GM10248 (cell line): Measurements from ENCODE around the gene NRXN2.

Experiments
- CTCF ChIA-PET: fragments of 300-600 bp; sonication (Branson Sonifier 250); formaldehyde crosslinking; extraction: SDS; loops from one replicate; lab custom pipeline; 2021; ENCODE audit warnings: antibody characterized with exemption; lab: Yijun Ruan, JAX
- POLR2A ChIA-PET: fragments of 350-650 bp; sonication (Branson Sonifier 250); formaldehyde crosslinking; extraction: SDS; loops from one replicate; lab custom pipeline; 2020; ENCODE audit warnings: antibody characterized with exemption; lab: Yijun Ruan, JAX
- DNase-seq: peaks from one replicate; pipeline ENCODE4 v3.0.0; 2012; ENCODE audit errors: extremely low spot score
- TF ChIP-seq, protein P1 (sequence below): IDR thresholded peaks from 2 replicates; pipeline ENCODE4 v1.5.1; 2012; ENCODE audit warnings: mild to moderate bottlenecking, low read depth; ENCODE audit errors: extremely low read depth, missing control alignments, control extremely low read depth

NRXN2 gene

DNA sequence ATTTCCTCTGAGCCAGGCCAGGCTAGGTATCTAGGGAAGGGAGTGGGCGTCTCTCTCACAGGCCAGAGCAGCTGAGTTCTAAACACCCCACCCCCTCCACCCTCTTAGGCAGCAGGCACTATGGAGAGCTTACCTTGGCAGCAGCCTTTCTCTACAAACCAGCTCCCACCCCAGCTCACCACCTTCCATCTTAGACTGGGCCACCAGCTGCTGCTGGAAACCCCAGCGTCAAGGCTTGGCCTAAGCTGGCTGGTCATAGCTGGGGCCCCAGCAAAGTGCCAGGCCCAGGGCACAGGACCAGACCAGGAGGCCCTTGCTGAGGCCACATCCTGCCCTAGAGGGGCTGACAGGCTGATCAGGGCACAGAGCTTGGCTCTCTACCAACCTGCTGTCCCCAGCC is 111.8 kb downstream of the NRXN2 start:
- no peak for DNase-seq
- CTCF ChIA-PET: no interaction called here
- TF ChIP-seq, protein P1, sequence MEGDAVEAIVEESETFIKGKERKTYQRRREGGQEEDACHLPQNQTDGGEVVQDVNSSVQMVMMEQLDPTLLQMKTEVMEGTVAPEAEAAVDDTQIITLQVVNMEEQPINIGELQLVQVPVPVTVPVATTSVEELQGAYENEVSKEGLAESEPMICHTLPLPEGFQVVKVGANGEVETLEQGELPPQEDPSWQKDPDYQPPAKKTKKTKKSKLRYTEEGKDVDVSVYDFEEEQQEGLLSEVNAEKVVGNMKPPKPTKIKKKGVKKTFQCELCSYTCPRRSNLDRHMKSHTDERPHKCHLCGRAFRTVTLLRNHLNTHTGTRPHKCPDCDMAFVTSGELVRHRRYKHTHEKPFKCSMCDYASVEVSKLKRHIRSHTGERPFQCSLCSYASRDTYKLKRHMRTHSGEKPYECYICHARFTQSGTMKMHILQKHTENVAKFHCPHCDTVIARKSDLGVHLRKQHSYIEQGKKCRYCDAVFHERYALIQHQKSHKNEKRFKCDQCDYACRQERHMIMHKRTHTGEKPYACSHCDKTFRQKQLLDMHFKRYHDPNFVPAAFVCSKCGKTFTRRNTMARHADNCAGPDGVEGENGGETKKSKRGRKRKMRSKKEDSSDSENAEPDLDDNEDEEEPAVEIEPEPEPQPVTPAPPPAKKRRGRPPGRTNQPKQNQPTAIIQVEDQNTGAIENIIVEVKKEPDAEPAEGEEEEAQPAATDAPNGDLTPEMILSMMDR: no peak
- POLR2A ChIA-PET: no interaction called here

DNA sequence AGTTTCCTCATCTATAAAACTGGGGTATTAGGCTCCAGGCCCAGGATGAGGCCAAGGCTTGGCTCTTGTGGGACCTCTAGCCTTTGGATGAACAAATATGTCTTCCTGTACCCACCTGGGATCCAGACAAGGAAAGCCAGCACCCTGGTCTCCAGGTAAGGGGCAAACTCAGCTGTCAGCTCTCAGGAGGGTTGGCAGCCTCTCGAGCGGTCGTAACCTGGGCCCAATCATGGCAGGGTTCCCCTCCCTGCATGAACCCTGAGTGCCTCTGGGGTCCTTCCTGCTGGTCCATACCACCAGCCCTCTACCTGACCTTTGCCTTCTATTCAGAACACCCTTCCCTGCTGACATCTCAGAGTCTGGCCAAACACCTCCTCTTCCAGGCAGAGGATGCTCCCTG is 112.4 kb downstream of the NRXN2 start:
- POLR2A ChIA-PET: no interaction called here
- TF ChIP-seq, protein P1: no peak
- no peak for DNase-seq
- CTCF ChIA-PET: no interaction called here

DNA sequence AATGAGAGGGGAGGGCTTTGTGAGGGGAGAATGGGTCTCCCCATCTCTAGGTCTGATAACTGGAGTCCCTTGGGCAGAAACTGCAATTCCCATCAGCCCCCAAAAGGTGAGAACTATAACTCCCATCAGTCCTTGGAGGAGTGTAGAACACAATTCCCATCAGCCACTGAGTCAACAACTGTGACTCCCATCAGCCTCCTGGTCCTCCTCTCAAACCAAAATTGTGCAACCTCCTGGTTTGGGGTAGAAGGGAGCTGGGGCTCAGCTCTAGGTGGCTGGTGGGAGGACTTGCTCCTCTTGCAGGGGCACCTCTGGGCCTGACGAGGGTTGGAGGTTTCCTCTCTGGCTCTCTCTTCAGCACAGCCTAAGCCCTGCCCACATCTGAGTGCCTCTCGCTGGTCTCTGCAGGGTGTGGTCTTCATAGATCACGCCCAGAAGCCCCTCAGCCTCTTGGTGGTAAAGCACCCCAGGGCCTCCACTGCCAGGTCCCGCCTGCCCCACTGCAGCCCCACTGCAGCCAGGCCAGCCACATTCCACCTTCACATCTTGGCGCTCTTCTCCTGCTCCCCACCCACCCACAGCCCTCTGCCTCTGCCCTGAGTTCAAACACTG is 113.5 kb downstream of the NRXN2 start:
- DNase-seq: no peak
- CTCF ChIA-PET: interaction anchor here (1.0 to 1.7 kb wide), 2 partner anchors 41 to 160 kb away, joined by 3 read pairs; no protein-coding TSS in a partner anchor
- TF ChIP-seq, protein P1: no peak
- POLR2A ChIA-PET: no interaction called here

DNA sequence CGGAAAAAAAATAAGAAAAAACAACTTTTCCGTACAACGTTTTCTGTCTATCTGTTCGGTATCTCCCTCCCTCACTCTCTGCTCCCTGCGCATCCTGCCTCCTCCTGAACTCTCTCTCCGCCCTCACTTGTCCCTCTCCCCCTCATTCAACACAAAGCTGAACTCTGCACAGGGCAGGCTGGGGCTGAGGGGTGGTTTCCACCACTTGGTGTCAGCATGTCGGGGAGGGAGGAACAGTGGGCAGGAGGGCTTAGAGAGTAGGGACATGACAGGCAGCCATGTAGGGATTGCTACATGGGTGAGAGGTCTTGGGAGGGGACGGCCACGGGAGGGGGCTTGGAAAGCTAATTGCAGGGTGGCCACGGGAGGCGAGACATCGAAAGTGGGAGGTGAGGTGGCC is 114.4 kb downstream of the NRXN2 start:
- ChIA-PET POLR2A (no interaction called here), CTCF (interaction anchor here (1.0 to 1.7 kb wide), 2 partner anchors 42 to 160 kb away, joined by 3 read pairs; no protein-coding TSS in a partner anchor)
- TF ChIP-seq, protein P1: no peak
- no peak for DNase-seq

DNA sequence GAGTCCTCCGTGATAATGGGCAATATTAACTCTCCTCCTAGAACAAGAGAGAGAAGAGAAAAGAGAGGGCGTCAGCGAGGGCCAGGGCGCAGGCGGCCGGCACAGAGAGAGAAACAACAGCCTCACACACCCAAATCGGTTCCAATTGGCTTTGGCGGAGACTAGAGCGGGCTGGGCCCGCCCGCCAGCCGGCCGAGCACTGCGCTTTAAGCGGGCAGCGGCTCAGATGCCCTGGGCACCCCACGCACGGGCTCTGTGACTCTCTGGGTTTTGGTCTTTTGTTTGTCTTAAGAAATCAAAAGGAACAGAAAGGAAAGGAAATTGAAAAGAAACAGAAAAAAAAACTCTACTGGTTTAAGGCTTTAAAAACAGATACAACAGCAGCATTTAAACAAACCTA is 115.0 kb downstream of the NRXN2 start:
- no peak for DNase-seq
- POLR2A ChIA-PET: no interaction called here
- TF ChIP-seq, protein P1: no peak
- CTCF ChIA-PET: no interaction called here

DNA sequence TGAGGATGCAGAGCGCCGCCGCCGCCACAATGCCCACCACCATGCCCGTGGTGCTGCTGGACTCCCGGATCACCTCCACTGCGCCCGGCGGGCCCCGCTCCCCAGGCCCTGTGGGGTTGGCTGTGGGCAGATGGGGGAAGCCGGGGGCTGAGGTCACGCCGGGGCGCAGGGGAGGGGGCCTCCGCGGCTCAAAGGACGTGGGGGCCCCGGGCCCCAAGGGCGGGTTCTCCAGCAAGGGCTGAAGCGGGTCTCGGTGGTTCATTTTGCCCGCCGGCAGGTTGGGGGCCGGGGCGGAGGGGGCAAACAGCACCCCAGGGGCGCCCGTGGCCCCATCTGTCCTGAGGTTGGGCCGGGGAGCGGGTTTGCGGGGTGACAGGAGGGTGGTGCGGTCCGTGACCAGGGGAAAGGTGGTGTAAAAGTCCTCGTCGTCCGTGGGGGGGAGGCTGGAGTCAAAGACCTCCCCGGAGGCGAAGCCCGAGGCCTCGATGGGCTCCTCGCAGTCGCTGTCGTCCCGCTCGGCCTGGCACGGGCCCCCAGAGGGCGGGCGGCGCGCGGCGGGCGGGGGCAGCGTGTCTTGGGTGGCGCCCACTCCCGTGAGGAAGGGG is 115.5 kb downstream of the NRXN2 start:
- no peak for DNase-seq
- ChIA-PET CTCF (no interaction called here), POLR2A (no interaction called here)
- TF ChIP-seq, protein P1: no peak
